CD4-positive, alpha-beta T cell treated with Interleukin-10 for 1 hour (primary cell): ENCODE results near the gene PHC2.
"Not testable (repeated sequence)": the region's sequence is repeated elsewhere in the genome, so short reads cannot be mapped to it uniquely, and the experiment has no call there.

ENCODE experiments used
- DNase-seq: peaks from one replicate; pipeline ENCODE4 v3.0.0-alpha.2; 2020

PHC2 gene

GRCh38 chr1:33307494-33307864, 123.4 kb downstream of the PHC2 start:
- DNase-seq: no peak

- DNase-seq: no peak
Measured at GRCh38 chr1:33306653-33307493, 124.0 kb downstream of the PHC2 start.

GRCh38 chr1:33305816-33306652, 124.9 kb downstream of the PHC2 start:
- DNase-seq: no peak

GRCh38 chr1:33305016-33305415, 125.9 kb downstream of the PHC2 start:
- no peak for DNase-seq

- DNase-seq: peak; percentile 3
Measured at GRCh38 chr1:33302325-33302724, 128.6 kb downstream of the PHC2 start.

- no peak for DNase-seq
Measured at GRCh38 chr1:33301273-33301984, 129.5 kb downstream of the PHC2 start.

GRCh38 chr1:33300673-33301072, 130.2 kb downstream of the PHC2 start:
- DNase-seq: no peak

GRCh38 chr1:33299461-33300155, 131.3 kb downstream of the PHC2 start:
- no peak for DNase-seq

- DNase-seq: peak; percentile 62
Measured at GRCh38 chr1:33298623-33299277, 132.1 kb downstream of the PHC2 start.

GRCh38 chr1:33297911-33298622, 132.8 kb downstream of the PHC2 start:
- no peak for DNase-seq

GRCh38 chr1:33296824-33297223, 134.1 kb downstream of the PHC2 start:
- no peak for DNase-seq

GRCh38 chr1:33296082-33296458, 134.8 kb downstream of the PHC2 start:
- no peak for DNase-seq

GRCh38 chr1:33295450-33296081, 135.3 kb downstream of the PHC2 start:
- peak; percentile 87 for DNase-seq

GRCh38 chr1:33295023-33295422, 135.9 kb downstream of the PHC2 start:
- DNase-seq: no peak

- no peak for DNase-seq
Measured at GRCh38 chr1:33294071-33295010, 136.6 kb downstream of the PHC2 start.

- no peak for DNase-seq
Measured at GRCh38 chr1:33292726-33293340, 138.1 kb downstream of the PHC2 start.

- not testable (repeated sequence) for DNase-seq
Measured at GRCh38 chr1:33290615-33291014, 140.3 kb downstream of the PHC2 start.

GRCh38 chr1:33289858-33290154, 141.1 kb downstream of the PHC2 start:
- DNase-seq: no peak

- DNase-seq: no peak
Measured at GRCh38 chr1:33288976-33289857, 141.7 kb downstream of the PHC2 start.
